GM19455 (cell line): Measurements from ENCODE around the gene RNF225.
"Not testable (repeated sequence)": the region's sequence is repeated elsewhere in the genome, so short reads cannot be mapped to it uniquely, and the experiment has no call there.

ENCODE experiments used
- ATAC-seq: cut with Tn5 transposase; IDR thresholded peaks from one replicate; pipeline ENCODE4 v1.9.1; 2021; ENCODE audit not compliant: unreplicated experiment

Gene RNF225

GRCh38 chr19:58386576-58387337 is 8.7 kb upstream of the RNF225 start, which contains the start of gene RPS5:
Gene RPS5 (plus strand): TSS chr19:58387269. CDS start chr19:58388138, 869 bp downstream.
- ATAC-seq: peak; percentile 86

DNA sequence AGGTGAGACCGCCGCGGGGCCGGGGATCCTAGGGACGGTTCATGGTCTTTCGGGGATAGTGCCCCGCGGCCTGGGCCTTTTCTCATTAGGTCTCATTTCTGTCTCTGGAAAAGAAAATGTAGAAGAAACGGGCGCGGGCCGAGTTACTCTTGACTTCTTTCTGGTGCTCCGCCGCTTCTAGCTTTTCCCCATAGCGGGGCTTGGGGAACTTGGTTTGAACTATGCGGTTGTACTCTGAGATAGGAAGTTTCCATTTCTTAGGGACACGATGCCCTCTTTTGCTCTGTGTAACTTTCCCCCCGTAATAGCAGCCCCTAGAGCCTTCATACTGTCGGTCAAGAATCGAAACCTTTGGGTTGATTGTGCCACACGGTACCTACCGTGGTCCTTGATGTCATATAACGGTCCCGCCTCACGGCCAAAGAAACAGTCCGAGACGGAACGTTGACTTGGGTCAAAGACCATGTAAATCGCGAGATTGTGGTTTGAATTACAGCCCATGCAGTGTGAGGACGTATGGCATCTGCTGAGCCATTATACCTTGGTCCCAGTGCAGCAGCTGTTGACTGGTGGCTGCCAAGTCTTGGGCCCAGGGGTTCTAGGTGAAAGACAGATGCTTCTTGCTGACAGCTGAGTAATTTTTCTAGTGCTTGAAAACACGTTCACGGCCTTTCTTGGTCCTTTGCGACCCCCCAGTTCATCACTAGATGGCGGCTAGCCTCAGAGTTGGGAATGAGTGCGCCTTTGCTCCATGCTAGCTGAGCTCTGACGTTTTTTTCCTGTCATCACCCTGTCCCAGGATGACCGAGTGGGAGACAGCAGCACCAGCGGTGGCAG is 7.9 kb upstream of the RNF225 start:
- no peak for ATAC-seq

- no peak for ATAC-seq
Observed at GRCh38 chr19:58388175-58388526, 7.3 kb upstream of the RNF225 start.

- no peak for ATAC-seq
Observed at GRCh38 chr19:58392945-58393724, 2.3 kb upstream of the RNF225 start.

DNA sequence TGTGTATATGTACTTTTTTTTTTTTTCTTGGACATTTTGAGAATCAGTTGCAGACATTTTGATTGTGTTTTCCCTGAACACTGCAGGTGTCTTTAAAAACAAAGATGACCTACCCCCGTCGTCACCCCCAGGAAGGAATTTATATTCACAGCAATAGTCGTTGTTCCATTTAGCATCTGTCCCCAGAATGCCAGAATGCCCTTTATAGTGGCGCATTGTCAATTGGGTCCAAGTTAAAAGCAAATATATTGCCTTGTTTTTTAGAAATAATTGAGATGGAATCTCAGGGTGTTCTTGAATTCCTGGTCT is 1.8 kb upstream of the RNF225 start:
- ATAC-seq: no peak

- ATAC-seq: no peak
Observed at GRCh38 chr19:58394821-58395219, 636 bp upstream of the RNF225 start.

DNA sequence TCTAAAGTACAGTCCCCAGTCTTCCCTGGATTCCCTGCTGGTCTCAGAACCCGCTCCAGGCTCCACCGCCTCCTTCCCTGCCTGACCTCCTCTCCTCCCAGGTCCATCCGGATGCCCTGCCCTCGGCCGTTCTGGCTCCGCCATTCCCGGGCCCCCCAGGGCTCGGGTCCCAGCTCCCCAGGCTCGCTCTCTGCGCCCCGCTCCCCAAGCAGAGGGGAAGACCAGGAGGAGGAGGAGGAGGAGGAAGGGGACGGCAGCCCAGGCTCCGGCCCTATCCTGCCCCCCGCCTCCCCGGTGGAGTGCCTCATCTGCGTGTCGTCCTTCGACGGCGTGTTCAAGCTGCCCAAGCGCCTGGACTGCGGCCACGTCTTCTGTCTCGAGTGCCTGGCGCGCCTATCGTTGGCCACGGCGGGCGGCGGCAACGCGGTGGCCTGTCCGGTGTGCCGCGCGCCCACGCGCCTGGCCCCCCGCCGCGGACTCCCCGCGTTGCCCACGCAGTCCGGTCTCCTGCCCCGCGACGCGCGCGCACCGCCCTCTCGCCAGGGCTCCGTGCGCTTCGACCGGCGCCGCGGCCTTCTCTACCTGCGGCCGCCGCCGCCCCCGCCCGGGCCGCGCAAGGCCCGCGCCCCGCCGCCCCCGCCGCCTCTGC is 647 bp downstream of the RNF225 start:
- ATAC-seq: no peak

- no peak for ATAC-seq
Observed at GRCh38 chr19:58396691-58397532, 1.5 kb downstream of the RNF225 start.

DNA sequence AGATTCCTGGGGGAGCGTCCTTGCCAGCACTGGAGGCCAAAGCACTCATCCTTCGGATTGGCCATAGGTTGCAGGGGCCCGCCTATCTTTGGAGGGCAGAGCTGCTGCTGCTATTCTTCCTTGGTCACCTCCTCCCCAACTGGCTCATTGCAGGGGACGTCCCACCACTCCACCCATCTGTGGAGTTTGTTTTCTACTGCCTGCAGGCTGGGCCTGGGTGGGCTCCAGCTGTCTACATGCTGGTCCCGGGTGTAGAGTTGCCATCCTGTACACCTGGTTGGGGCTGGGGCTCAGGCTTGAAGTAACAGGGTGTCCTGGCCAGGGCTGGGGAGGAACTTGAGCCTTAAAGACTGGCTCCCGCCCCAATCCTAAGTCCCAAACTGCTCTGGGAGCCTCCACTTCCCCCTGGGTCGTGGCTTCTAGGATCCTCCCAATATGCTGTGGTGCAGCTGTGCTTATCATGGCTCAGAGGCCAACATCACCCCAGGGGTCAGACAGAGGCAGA is 2.1 kb downstream of the RNF225 start:
- ATAC-seq: no peak

- no peak for ATAC-seq
Observed at GRCh38 chr19:58398087-58398486, 2.6 kb downstream of the RNF225 start.

GRCh38 chr19:58398545-58398944 is 3.1 kb downstream of the RNF225 start:
- ATAC-seq: no peak

- ATAC-seq: no peak
Observed at GRCh38 chr19:58399903-58400302, 4.4 kb downstream of the RNF225 start.

DNA sequence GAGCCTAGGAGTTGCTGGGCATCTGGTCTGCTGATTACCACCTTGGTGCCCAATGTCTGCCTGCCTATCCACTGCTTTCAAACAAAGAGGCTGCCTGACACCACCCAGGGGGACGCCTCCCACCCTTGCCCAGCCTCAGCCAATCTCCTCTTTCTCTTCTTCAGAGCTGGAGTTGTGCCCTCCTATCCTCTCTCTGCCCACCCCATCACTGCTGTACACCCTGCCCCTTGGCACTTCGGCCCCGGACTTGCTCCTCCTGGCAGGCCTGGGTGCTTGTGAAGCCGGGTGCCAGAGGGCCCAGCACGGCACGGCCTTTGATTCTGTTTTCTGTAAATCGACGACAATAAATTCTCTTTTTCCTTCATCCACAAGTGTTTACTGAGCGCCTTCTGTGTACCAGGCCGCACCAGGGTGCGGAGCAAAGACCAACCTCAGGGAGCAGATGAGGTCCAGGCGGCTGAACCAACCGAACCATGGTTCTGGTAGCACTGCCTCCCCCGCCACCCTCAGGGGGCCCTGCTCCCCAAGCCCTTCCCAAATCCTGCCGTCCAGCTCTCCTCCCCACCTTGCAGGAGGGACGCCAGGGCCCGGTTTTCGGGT is 5.0 kb downstream of the RNF225 start:
- ATAC-seq: no peak

- ATAC-seq: peak; percentile 90
Observed at GRCh38 chr19:58400916-58401839, 5.7 kb downstream of the RNF225 start.

GRCh38 chr19:58401840-58402421 is 6.5 kb downstream of the RNF225 start:
- no peak for ATAC-seq

DNA sequence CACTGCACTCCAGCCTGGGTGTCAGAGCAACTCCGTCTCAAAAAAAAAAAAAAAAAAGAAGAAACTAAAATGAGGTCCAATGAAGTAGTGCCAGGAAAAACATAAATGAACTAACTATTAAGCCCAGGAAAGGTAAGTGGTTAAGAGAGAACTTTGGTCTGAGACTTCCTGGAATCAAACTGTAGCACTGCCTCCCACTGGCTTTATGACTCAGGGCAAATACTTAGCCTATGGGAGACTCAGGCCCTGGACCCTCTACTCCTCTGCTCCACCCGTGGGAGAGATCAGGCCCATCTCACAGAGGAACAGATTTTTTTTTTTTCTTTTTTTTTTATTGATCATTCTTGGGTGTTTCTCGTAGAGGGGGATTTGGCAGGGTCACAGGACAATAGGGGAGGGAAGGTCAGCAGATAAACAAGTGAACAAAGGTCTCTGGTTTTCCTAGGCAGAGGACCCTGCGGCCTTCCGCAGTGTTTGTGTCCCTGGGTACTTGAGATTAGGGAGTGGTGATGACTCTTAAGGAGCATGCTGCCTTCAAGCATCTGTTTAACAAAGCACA is 8.5 kb downstream of the RNF225 start:
- not testable (repeated sequence) for ATAC-seq

- no peak for ATAC-seq
Observed at GRCh38 chr19:58406818-58407657, 11.6 kb downstream of the RNF225 start.
